Calu3 (cell line): ENCODE measurements around the gene EPHB6. TPM values are rescaled to one million over a fixed set of nuclear protein-coding genes. Genes with fewer than 3 reads are reported as not detected.

Experiments used
- BruUV-seq: library from RNA; stranded (reverse); fragments of 400-500 nt; replicated peaks from 2 replicates; lab custom pipeline; 2021; lab: Mats Ljungman, UMichigan
- CTCF ChIA-PET: fragments of 300-600 bp; sonication (Branson Sonifier 250); formaldehyde crosslinking; loops from one replicate; lab custom pipeline; 2022; ENCODE audit warnings: antibody characterized with exemption; lab: Charles Lee
- DNase-seq: peaks from one replicate; pipeline ENCODE4 v3.0.0; 2022
- H3K27ac Mint-ChIP-seq: one replicate; pipeline ENCODE4 v1.8.0; 2022; ENCODE audit warnings: mixed read lengths; ENCODE audit not compliant: unreplicated experiment
- H3K27me3 Mint-ChIP-seq: one replicate; pipeline ENCODE4 v1.8.0; 2022; ENCODE audit warnings: mixed read lengths; ENCODE audit not compliant: unreplicated experiment
- H3K36me3 Mint-ChIP-seq: one replicate; pipeline ENCODE4 v1.8.0; 2022; ENCODE audit warnings: mild to moderate bottlenecking, moderate library complexity, mixed read lengths; ENCODE audit not compliant: insufficient read depth, unreplicated experiment
- H3K4me1 Mint-ChIP-seq: one replicate; pipeline ENCODE4 v1.8.0; 2022; ENCODE audit warnings: mild to moderate bottlenecking, low read depth, mixed read lengths; ENCODE audit not compliant: unreplicated experiment
- H3K4me3 Mint-ChIP-seq: one replicate; pipeline ENCODE4 v1.8.0; 2022; ENCODE audit warnings: mild to moderate bottlenecking, low read depth, moderate library complexity, mixed read lengths; ENCODE audit not compliant: unreplicated experiment
- H3K9me3 Mint-ChIP-seq: one replicate; pipeline ENCODE4 v1.8.0; 2022; ENCODE audit warnings: low read depth, mixed read lengths; ENCODE audit not compliant: unreplicated experiment
- CTCF ChIP-seq: fragments of 200-600 bp; IDR thresholded peaks from one replicate; pipeline ENCODE4 v1.8.0; 2022; ENCODE audit warnings: antibody characterized with exemption; ENCODE audit not compliant: unreplicated experiment
- intact Hi-C: fragments of 100-400 bp; cut with micrococcal nuclease; formaldehyde crosslinking; loops from one replicate; pipeline ENCODE4 v1.10.0; 2022; ENCODE audit not compliant: unreplicated experiment
- total RNA-seq: library from RNA; stranded (reverse); gene quantifications from 2 replicates; pipeline ENCODE4 v1.2.3, GENCODE V29; 2022

EPHB6 gene
- total RNA-seq, 1 experiment from 2014 or later, result 3.0 TPM

GRCh38 chr7:142806957-142807356 is 47.9 kb upstream of the EPHB6 start:
- DNase-seq, result no peak
- H3K4me1 Mint-ChIP-seq, result peaks cover 29% of the 10 kb centered on the region
- intact Hi-C loops, result no loop called here
- no peaks in the 10 kb centered on the region for H3K9me3 Mint-ChIP-seq
- no peak for TF ChIP-seq CTCF
- H3K36me3 Mint-ChIP-seq, result peaks cover 6% of the 10 kb centered on the region
- BruUV-seq, result no TSS peak
- H3K27ac Mint-ChIP-seq, result no peak overlapping the region
- H3K4me3 Mint-ChIP-seq, result no peak overlapping the region
- CTCF ChIA-PET, result no interaction called here
- peaks cover 75% of the 10 kb centered on the region for H3K27me3 Mint-ChIP-seq

GRCh38 chr7:142807855-142808460 is 46.9 kb upstream of the EPHB6 start:
- TF ChIP-seq CTCF, result no peak
- intact Hi-C loops, result no loop called here
- no peak for DNase-seq
- Mint-ChIP-seq H3K36me3 (peaks cover 6% of the 10 kb centered on the region), H3K4me3 (no peak overlapping the region), H3K27ac (peak overlapping the region; percentile 61), H3K27me3 (peaks cover 75% of the 10 kb centered on the region), H3K9me3 (no peaks in the 10 kb centered on the region), H3K4me1 (peaks cover 39% of the 10 kb centered on the region)
- BruUV-seq, result no TSS peak
- CTCF ChIA-PET, result interaction anchor here (0.6 to 1.7 kb wide), 5 partner anchors 13 to 364 kb away, joined by 3 to 10 read pairs (median 3); no protein-coding TSS in a partner anchor

GRCh38 chr7:142808461-142808801 is 46.4 kb upstream of the EPHB6 start:
- Mint-ChIP-seq H3K4me3 (no peak overlapping the region), H3K36me3 (peaks cover 6% of the 10 kb centered on the region), H3K9me3 (no peaks in the 10 kb centered on the region), H3K27me3 (peaks cover 75% of the 10 kb centered on the region), H3K27ac (peak overlapping the region; percentile 61), H3K4me1 (peaks cover 44% of the 10 kb centered on the region)
- TF ChIP-seq CTCF, result no peak
- no peak for DNase-seq
- CTCF ChIA-PET, result interaction anchor here (0.6 to 1.7 kb wide), 4 partner anchors 13 to 363 kb away, joined by 3 to 10 read pairs (median 3); no protein-coding TSS in a partner anchor
- intact Hi-C loops, result no loop called here
- no TSS peak for BruUV-seq

- peaks cover 75% of the 10 kb centered on the region for H3K27me3 Mint-ChIP-seq
- H3K36me3 Mint-ChIP-seq, result peaks cover 6% of the 10 kb centered on the region
- DNase-seq, result peak; percentile 45
- CTCF ChIA-PET, result interaction anchor here (0.6 to 1.7 kb wide), 5 partner anchors 12 to 363 kb away, joined by 3 to 10 read pairs (median 3); no protein-coding TSS in a partner anchor
- H3K4me1 Mint-ChIP-seq, result peaks cover 47% of the 10 kb centered on the region
- H3K9me3 Mint-ChIP-seq, result no peaks in the 10 kb centered on the region
- BruUV-seq, result no TSS peak
- intact Hi-C loops, result no loop called here
- no peak for TF ChIP-seq CTCF
- no peak overlapping the region for H3K4me3 Mint-ChIP-seq
- peak overlapping the region; percentile 61 for H3K27ac Mint-ChIP-seq
Measured at GRCh38 chr7:142808802-142809583, 45.9 kb upstream of the EPHB6 start.
